GM19240 (cell line): ENCODE data around the gene RPL37A.

Source experiments
- DNase-seq: peaks from one replicate; pipeline ENCODE4 v3.0.0; 2011; ENCODE audit warnings: low spot score; ENCODE audit not compliant: insufficient read length

The RPL37A gene

GRCh38 chr2:216546241-216546640 is 47.6 kb downstream of the RPL37A start:
- no peak for DNase-seq

- no peak for DNase-seq
These were observed 48.2 kb downstream of the RPL37A start for GRCh38 chr2:216546641-216547403.

- no peak for DNase-seq
These were observed 50.3 kb downstream of the RPL37A start for GRCh38 chr2:216548901-216549331.

DNA sequence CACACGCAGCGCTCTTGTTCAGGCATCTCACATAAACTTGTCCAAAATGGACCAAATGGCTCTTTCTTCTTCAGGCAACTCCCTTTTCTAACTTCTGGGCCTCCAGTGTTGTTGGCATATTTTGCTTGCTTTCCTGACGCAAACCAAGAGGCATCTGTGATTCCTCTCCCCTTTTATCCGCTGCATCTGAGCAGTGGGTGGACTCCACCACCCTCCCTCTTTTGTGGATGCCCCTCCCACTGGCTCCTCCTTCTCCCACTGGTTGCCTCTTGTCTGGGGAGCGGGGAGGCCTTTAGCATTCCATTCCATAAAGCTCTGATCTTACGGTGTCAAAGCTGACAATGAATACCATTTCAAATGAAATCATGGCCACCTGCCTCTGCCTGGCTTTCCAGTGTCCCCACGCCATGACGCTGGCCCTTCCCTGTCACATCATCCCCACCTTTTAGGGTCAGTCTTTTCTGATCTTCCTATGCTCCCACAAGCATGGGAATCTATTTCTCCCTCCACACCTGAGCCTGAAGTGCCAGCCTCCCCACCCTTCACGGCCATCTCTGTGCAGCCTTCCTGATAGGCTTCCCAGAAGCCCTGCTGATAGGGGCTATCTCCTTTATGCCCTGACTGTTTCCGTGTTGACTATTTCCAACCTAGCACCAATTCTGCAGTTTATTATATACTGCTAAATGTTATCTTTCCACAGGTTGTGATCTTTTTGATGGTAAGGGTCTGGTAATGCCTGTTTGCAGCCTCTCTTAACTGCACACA is 51.5 kb downstream of the RPL37A start:
- DNase-seq: no peak

DNA sequence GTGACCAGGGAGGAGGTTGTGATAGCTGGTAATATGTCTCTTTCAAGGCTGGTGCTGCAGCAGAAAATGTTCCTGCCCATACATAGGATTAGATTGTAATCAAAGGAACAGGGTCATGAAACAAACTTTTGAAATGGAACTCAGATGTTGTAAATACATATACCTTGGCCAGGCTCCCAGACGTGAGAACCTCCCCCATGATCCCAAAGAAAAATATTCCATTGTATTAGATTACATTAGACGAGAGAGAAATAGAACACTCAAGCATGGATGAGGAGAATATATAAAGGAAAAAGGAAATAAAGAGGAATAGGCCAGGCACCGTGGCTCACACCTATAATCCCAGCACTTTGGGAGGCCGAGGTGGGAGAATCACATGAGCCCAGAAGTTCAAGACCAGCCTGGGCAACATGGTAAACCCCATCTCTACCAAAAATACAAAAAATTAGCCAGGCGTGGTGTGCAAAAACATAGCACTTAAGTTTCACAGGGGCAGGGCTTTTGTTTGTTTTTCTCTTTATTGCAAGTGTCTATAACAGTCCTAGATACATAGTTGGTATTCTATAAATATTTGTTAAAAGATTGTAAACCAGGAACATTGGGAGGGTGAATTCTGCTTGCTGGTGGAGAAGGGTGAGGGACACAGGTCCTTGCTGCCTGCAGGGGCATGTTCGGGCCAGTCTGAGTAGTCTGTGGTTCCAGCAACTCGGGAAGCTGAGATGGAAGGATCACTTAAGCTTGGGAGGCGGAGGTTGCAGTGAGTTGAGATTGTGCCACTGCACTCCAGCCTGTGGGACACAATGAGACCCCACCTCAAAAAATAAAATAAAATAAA is 52.8 kb downstream of the RPL37A start:
- DNase-seq: no peak

GRCh38 chr2:216553093-216553478 is 54.4 kb downstream of the RPL37A start:
- DNase-seq: no peak
